Right kidney (tissue), 1 donor: ENCODE results near the gene MEGF6.

Experiments
- DNase-seq: peaks from one replicate; pipeline ENCODE4 v3.0.0-alpha.2; 2016

Gene MEGF6

GRCh38 chr1:3468236-3469103, 142.8 kb downstream of the MEGF6 start:
- DNase-seq = no peak

DNA sequence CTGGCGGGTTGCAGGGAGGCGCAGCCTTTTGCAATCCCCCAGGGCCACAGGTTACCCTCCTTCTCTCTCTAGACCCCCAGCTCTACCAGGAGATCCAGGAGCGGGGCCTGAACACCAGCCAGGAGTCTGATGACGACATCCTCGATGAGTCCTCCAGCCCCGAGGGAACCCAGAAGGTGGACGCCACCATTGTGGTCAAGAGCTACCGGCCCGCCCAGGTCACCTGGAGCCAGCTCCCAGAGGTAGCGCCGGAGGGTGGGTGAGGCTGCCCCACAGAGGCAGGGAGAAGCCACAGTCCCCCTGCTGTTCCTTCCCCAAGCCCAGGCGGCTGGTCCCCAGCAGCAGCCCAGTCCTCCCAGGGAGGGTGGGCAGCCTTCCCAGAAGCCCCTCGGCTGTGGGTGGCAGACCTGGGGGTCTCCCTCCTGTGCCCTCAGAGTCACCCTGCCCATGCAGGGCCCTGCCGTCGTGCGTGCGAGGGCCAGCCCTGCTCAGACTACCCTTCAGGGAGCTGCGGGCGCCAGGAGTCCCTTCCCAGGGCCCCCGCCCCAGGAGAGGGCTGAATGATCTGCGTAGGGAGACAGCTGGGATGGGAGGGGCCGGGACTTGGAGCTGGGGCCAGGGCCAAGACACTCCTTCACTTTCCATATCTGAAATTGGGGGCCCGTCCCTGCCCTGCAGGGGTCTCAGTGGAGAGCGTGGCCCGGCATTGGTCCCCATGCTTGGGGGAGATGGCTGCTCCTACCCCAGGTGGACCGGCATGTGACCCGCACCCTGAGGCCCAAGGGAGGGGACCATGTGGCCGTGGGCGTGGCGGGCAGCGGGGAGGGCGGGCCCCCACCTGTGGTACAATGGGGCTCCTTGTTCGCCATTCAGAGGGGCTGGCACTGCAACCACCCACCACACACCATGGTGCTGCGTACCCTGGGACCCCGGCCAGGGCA, 143.9 kb downstream of the MEGF6 start:
- no peak for DNase-seq

DNA sequence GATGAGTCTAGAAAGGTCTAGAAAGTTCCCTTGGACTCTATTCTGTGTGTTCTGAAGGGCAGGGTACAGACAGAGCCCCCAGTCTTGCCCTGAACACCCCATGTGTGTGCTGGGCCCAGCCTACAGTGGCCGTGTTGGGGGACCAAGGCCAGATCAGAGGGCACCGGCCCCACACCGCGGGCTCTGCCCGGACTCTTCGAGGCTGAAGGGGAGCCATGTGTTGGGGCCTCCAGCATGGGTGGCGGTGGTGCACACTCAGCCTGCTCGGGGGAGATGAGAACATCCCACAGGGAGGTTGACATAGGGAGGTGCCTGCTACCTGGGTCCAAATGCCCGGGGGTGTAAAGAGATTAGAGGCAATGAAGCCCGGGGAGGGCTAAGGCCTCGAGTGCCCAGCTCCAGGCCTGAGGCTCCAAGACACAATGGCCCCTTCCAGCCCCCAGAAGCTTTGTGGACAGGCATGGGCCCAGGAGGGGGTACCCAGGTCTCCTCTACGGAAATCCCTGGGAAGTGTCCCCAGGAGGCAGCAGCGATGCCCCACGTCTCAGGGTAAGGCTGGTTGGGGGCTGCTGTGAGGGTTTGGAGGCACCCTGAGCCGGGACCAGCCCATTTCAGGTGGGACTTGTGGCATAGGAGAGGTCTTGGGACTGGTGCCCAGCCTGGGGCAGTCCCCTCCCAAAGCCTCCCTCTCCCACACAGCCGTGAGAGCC, 144.8 kb downstream of the MEGF6 start:
- no peak for DNase-seq

DNA sequence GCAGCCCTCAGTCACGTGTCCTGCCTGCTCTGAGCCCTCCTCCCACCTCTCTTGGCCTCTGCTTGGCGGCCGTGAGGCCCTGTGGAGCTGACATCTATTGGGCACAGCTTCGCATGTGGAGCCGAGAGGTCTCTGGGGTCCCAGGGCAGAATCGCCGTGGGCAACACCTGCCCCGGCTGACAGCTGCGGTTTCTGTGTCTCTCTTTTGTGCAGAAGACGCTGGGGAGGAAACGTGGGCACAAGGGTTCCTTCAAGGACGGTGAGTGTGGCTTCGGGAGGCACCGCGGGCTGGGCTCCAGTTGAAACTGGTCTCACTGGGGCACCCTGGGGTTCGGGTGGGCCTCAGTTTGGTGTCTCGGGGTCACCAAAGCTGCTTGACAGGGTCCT, 145.4 kb downstream of the MEGF6 start:
- no peak for DNase-seq

- peak; percentile 0 for DNase-seq
Measured at GRCh38 chr1:3465091-3465934, 146.0 kb downstream of the MEGF6 start.

DNA sequence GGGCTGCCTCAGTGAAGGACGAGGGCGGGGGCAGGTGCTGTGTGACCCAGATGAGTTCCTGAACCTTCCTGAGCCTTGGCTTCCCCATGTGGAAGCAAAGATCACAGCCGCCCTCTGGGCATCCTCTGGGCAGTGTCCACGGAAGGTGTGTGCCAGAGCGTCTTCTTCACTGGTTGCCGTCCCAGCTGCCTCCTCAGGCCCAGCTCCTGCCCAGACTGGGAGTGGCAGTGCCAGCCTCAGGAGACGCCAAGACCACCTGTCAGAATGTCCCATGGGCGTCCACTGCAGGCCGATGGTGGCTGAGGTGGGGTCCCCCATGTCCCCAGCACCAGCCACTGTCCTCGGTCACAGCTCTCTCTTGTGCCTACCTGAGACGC, 146.7 kb downstream of the MEGF6 start:
- DNase-seq = no peak

- no peak for DNase-seq
Measured at GRCh38 chr1:3463891-3464648, 147.2 kb downstream of the MEGF6 start.

- DNase-seq = no peak
Measured at GRCh38 chr1:3463408-3463863, 147.9 kb downstream of the MEGF6 start.

GRCh38 chr1:3463013-3463385, 148.3 kb downstream of the MEGF6 start:
- no peak for DNase-seq

- no peak for DNase-seq
Measured at GRCh38 chr1:3462356-3463012, 148.8 kb downstream of the MEGF6 start.

GRCh38 chr1:3461934-3462275, 149.4 kb downstream of the MEGF6 start:
- DNase-seq = no peak

DNA sequence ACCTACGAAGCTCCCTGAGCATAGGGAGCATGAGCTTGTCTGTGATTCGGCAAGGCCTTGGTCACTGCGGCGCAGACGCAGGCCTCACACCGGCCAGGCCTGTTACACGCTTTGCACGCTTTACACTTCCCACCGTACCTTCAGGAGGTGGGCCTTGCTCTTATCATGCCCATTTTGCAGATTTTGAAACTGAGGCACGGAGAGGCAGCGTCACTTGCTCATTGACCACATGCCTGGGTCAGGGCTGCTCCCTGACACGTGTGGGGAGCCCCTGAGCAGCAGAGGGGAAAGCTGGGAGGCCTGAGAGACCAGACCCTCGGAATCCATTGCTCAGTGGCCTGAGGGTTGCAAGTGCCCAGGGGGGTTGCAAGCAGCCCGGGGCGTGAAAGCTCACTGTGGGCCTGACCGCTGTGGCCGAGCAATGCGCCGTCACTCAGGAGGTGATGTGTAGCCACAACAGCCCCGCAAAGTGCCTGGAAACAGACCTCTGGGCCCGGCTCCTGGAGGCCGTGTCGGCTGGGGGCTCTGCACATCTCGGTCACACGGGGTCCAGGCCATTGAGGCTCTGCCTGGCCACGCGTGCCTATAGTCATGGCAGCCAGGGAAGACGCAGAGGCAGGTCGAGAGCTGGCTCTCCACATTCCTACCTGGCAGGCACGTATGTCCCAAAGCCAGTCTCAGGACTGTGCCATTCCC, 149.9 kb downstream of the MEGF6 start:
- no peak for DNase-seq

- DNase-seq = no peak
Measured at GRCh38 chr1:3460672-3461131, 150.6 kb downstream of the MEGF6 start.

- no peak for DNase-seq
Measured at GRCh38 chr1:3459940-3460671, 151.2 kb downstream of the MEGF6 start.

DNA sequence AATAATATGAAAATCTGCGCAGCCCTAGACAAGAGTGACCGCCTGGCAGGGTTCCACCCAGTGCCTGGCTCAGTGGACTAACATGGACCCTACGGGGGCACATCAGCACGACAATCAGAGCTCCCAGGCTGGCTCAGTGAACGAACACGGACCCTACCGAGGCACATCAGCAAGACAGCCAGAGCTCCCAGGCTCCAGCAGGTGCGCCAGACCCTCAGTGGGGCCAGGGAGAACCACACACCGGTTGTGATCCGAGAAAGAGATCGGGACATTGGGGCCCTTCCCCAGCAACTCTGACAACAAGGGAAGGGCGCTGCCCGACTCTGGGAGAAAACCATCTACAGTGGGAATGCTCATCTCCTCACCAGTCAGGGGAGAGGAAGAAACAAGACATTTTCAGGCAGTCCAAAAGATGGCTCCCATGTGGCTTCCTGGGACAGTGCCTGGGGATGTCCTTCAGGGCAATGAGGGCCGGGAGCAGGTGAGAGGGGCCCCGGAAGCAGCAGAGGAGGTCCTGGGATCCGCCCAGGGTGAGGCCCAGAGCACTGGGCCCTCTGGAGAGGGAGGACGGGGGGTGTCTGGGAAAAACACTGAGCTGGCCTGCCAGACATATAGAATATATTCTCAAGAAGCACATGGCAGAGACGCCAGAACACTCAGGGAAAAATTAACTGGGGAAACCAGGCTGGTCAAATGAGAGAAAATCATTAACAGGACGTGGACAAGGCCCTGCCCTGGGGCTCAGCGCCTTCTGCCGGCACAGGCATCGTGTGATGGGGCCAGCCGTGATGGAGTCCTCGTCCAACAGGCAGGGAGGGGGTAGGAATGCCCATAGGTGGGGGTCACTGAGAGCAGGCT, 152.0 kb downstream of the MEGF6 start:
- DNase-seq = no peak

DNA sequence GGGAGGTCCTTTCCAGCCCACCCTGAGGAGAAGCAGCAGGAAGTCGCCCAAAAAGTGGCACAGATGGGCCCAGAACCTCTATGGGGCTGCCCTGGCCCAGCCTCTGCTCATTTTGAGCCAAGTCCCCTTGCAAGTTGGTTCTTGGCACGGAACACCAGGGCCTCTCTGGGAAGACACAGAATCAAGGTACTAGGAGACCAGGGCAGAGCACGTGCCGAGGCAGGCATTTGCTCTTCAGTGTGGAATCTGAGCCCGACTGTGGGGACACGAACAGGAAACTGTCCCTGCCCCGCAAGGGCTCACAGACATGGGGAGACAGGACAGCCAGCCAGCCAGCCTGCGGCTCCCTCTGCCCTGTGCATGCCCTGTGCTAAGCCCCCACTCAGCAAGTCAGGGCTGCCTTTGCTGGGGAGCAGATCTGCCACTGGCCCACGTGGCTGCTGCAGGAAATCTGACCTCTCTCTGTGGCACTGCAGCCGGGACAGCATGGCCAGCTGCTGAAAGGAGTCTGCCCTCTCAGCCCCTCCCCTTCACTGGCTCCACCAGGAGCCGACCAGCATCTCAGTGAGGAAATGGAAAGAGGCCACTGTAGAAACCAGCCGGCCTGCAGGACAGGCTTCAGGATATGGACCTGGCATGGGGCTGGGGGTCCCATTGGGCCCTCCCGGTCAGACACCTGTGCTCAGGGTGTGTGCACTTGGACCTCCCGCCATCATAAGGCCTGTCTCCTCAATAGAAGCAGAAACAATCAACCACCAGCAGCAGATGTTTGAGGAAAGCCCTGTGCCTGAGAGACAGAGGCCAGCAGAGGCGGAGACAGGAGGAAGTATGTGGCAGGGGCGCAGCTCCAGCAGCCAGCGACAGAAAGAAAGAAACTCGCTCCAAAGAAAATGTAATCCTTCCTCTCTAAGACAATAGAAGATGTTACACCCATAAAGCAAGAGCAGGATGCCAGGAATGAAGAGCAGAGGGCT, 153.1 kb downstream of the MEGF6 start:
- DNase-seq = no peak
